Fibroblast of villous mesenchyme (primary cell): ENCODE measurements around the gene FOXI2. TPM values are rescaled to one million over a fixed set of nuclear protein-coding genes. Genes with fewer than 3 reads are reported as not detected.

Experiments
- DNase-seq: peaks from one replicate; pipeline ENCODE4 v3.0.0-alpha.2; 2010; ENCODE audit warnings: low read depth
- H3K4me3 ChIP-seq: 2 replicates; pipeline ENCODE4 v1.5.1; 2011; ENCODE audit warnings: low read depth, mild to moderate bottlenecking, low read length
- CTCF ChIP-seq: IDR thresholded peaks from 2 replicates; pipeline ENCODE4 v1.5.1; 2012; ENCODE audit warnings: low read depth, mild to moderate bottlenecking, low read length; ENCODE audit not compliant: insufficient read depth
- total RNA-seq: library from RNA; depleted of rRNA; stranded (reverse); fragments of >200 nt; gene quantifications from 2 replicates; pipeline ENCODE4 v1.2.3, GENCODE V29; 2012

FOXI2 gene
- total RNA-seq, 1 donor = not detected

DNA sequence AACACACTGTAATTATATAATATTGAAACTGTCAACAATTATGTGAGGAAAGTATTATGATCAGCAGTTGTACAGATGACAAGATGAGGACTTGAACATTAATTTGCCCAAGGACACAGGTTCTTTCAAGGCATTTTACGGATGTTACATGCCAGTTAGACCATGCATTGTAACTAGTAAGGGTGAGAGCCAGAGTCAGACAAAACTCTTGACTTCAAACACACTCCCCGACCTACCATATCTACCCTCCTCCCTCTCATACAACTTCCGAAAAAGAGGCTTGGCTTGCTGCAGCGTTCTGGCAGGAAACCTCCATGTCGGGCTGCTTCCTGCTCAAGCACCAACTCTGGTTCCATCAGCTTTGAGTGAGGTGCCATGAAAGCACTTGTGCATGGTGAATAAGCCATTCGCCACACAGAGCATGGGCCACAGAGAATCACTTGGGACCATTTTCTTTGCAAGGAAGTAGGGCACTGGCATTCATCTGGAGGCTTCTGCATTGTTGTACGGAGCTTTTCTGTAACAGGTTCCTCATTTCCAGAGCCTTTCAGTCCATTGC, 53.2 kb downstream of the FOXI2 start:
- TF ChIP-seq CTCF = no peak
- no peak overlapping the region for H3K4me3 ChIP-seq
- no peak for DNase-seq

Other genes starting within 250 kb of the FOXI2 start
- gene NPS, start 187.9 kb upstream of the FOXI2 start, total RNA-seq = not detected in 2 replicates
- not detected in 2 replicates for gene CLRN3, start 155.8 kb downstream of the FOXI2 start, total RNA-seq
- gene PTPRE, start 169.9 kb downstream of the FOXI2 start, total RNA-seq = 10.3 and 11.2 TPM in 2 replicates